Parathyroid adenoma (tissue), 2 donors: Measurements from ENCODE around the gene CDH5.

Source experiments
- H2AFZ ChIP-seq: fragments of 300-600 bp; sonication (generic); one replicate; pipeline ENCODE4 v1.7.0; 2017; ENCODE audit warnings: antibody characterized with exemption, mild to moderate bottlenecking
- H3K27ac ChIP-seq: fragments of 300-600 bp; sonication (generic); one replicate; pipeline ENCODE4 v1.7.0; 2017
- H3K27me3 ChIP-seq: fragments of 300-600 bp; sonication (generic); one replicate; pipeline ENCODE4 v1.7.0; 2017; ENCODE audit warnings: low read length; ENCODE audit not compliant: control insufficient read depth, insufficient read depth
- H3K36me3 ChIP-seq: fragments of 300-600 bp; sonication (generic); one replicate; pipeline ENCODE4 v1.7.0; 2017; ENCODE audit warnings: low read length; ENCODE audit not compliant: control insufficient read depth, insufficient read depth
- H3K4me1 ChIP-seq: fragments of 300-600 bp; sonication (generic); one replicate; pipeline ENCODE4 v1.7.0; 2017; ENCODE audit warnings: control low read depth
- H3K4me2 ChIP-seq: fragments of 300-600 bp; sonication (generic); one replicate; pipeline ENCODE4 v1.7.0; 2017; ENCODE audit warnings: low read length
- H3K4me3 ChIP-seq: fragments of 300-600 bp; sonication (generic); one replicate; pipeline ENCODE4 v1.7.0; 2017; ENCODE audit warnings: low read depth, low read length
- H3K79me2 ChIP-seq: fragments of 300-600 bp; sonication (generic); one replicate; pipeline ENCODE4 v1.7.0; 2017; ENCODE audit warnings: control low read depth
- H3K9ac ChIP-seq: fragments of 300-600 bp; sonication (generic); one replicate; pipeline ENCODE4 v1.7.0; 2017; ENCODE audit warnings: mild to moderate bottlenecking
- H3K9me3 ChIP-seq: fragments of 300-600 bp; sonication (generic); one replicate; pipeline ENCODE4 v1.7.0; 2017; ENCODE audit warnings: low read length; ENCODE audit not compliant: control insufficient read depth
- TF ChIP-seq, protein P1 (sequence below): fragments of 300-600 bp; sonication (generic); IDR thresholded peaks from one replicate; pipeline ENCODE4 v1.7.0; 2017; ENCODE audit warnings: antibody characterized with exemption, mild to moderate bottlenecking
- donor health status: primary hyperparathyroidism.

CDH5 gene

GRCh38 chr16:66442502-66443268 lies 76.2 kb downstream of the CDH5 start:
- no peaks in the 10 kb centered on the region for H3K4me1 ChIP-seq
- no peak overlapping the region for H2AFZ ChIP-seq
- TF ChIP-seq, protein P1, sequence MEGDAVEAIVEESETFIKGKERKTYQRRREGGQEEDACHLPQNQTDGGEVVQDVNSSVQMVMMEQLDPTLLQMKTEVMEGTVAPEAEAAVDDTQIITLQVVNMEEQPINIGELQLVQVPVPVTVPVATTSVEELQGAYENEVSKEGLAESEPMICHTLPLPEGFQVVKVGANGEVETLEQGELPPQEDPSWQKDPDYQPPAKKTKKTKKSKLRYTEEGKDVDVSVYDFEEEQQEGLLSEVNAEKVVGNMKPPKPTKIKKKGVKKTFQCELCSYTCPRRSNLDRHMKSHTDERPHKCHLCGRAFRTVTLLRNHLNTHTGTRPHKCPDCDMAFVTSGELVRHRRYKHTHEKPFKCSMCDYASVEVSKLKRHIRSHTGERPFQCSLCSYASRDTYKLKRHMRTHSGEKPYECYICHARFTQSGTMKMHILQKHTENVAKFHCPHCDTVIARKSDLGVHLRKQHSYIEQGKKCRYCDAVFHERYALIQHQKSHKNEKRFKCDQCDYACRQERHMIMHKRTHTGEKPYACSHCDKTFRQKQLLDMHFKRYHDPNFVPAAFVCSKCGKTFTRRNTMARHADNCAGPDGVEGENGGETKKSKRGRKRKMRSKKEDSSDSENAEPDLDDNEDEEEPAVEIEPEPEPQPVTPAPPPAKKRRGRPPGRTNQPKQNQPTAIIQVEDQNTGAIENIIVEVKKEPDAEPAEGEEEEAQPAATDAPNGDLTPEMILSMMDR = no peak
- H3K9ac ChIP-seq = no peak overlapping the region
- no peak overlapping the region for H3K4me2 ChIP-seq
- no peak overlapping the region for H3K4me3 ChIP-seq
- no peaks in the 10 kb centered on the region for H3K36me3 ChIP-seq
- H3K79me2 ChIP-seq = no peaks in the 10 kb centered on the region
- H3K27ac ChIP-seq = no peak overlapping the region
- H3K9me3 ChIP-seq = no peaks in the 10 kb centered on the region
- H3K27me3 ChIP-seq = no peaks in the 10 kb centered on the region

DNA sequence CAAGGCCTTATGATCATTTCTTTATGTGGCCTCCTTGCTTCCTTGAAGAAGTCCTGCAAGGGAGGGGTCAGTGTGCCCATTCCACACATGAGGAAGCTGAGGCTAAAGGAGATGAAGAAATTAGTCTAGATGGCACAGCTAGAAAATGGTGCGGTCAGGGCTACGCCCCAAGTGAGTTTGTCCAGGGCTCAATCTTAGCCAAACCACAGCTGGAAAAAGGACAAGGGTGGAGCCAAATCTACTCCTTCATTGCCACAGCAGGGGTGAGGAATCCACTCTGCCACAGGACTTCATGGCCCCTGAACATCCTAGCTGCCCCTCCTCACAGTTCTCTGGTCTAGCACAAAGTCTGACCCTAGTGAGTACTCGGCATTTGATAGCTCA lies 76.8 kb downstream of the CDH5 start:
- H3K9me3 ChIP-seq = no peaks in the 10 kb centered on the region
- H3K4me1 ChIP-seq = no peaks in the 10 kb centered on the region
- no peak overlapping the region for H3K9ac ChIP-seq
- no peak overlapping the region for H3K27ac ChIP-seq
- H3K79me2 ChIP-seq = no peaks in the 10 kb centered on the region
- H3K36me3 ChIP-seq = no peaks in the 10 kb centered on the region
- no peak overlapping the region for H2AFZ ChIP-seq
- H3K4me3 ChIP-seq = no peak overlapping the region
- H3K27me3 ChIP-seq = no peaks in the 10 kb centered on the region
- no peak overlapping the region for H3K4me2 ChIP-seq
- TF ChIP-seq, protein P1 = no peak

DNA sequence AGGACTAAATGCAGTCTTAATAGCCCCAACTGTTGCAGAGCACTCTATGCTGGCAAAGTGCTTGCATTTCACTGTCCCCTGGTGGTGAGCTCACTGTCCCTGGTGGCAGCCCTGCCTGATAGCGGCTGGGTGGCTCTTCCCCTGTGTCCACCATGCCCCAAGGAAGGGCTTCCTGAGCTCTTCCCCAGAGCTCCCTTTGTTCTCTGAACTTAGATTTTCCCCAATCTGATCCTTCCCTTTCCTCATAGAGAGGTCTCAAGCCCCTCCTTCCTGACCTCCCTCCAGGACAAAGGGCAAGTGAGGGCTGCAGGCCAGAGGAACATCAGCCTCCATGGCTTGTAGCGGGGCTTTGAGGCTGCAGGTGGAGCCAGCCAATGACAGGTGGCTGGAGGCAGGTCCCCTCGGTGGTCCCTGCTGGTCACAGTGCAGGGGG lies 77.6 kb downstream of the CDH5 start:
- Histone ChIP-seq H3K9ac (no peak overlapping the region), H2AFZ (no peak overlapping the region), H3K4me2 (no peak overlapping the region), H3K27ac (no peak overlapping the region), H3K79me2 (no peaks in the 10 kb centered on the region), H3K27me3 (no peaks in the 10 kb centered on the region), H3K9me3 (no peaks in the 10 kb centered on the region), H3K4me1 (no peaks in the 10 kb centered on the region), H3K36me3 (no peaks in the 10 kb centered on the region), H3K4me3 (no peak overlapping the region)
- TF ChIP-seq, protein P1 = no peak

GRCh38 chr16:66446737-66447136 lies 80.2 kb downstream of the CDH5 start:
- TF ChIP-seq, protein P1 = no peak
- no peak overlapping the region for H3K4me2 ChIP-seq
- no peaks in the 10 kb centered on the region for H3K36me3 ChIP-seq
- H3K27me3 ChIP-seq = no peaks in the 10 kb centered on the region
- H3K9ac ChIP-seq = no peak overlapping the region
- H3K27ac ChIP-seq = no peak overlapping the region
- H3K4me1 ChIP-seq = no peaks in the 10 kb centered on the region
- H3K9me3 ChIP-seq = no peaks in the 10 kb centered on the region
- no peaks in the 10 kb centered on the region for H3K79me2 ChIP-seq
- H3K4me3 ChIP-seq = no peak overlapping the region
- H2AFZ ChIP-seq = no peak overlapping the region

GRCh38 chr16:66447491-66447890 lies 81.0 kb downstream of the CDH5 start:
- H3K9me3 ChIP-seq = no peaks in the 10 kb centered on the region

More at GRCh38 chr16:66447491-66447890, 81.0 kb downstream of the CDH5 start:
- no peaks in the 10 kb centered on the region for H3K4me1 ChIP-seq
- H3K27ac ChIP-seq = no peak overlapping the region
- no peak overlapping the region for H3K9ac ChIP-seq
- H3K79me2 ChIP-seq = no peaks in the 10 kb centered on the region
- TF ChIP-seq, protein P1 = no peak
- H3K4me2 ChIP-seq = no peak overlapping the region
- H2AFZ ChIP-seq = no peak overlapping the region
- no peaks in the 10 kb centered on the region for H3K27me3 ChIP-seq
- H3K36me3 ChIP-seq = no peaks in the 10 kb centered on the region
- H3K4me3 ChIP-seq = no peak overlapping the region
